GM12878 (cell line): Measurements from ENCODE around the gene SLC39A1. TPM values are rescaled to one million over a fixed set of nuclear protein-coding genes. Genes with fewer than 3 reads are reported as not detected.

ENCODE experiments used
- ATAC-seq: fragments of 200-7000 bp; cut with Tn5 transposase; 3 replicates; pipeline ENCODE4 v1.9.1; 2020; ENCODE audit warnings: mild to moderate bottlenecking, moderate library complexity
- BruUV-seq: library from RNA; stranded (reverse); fragments of 400-500 nt; replicated peaks from 2 replicates; lab custom pipeline; 2021; lab: Mats Ljungman, UMichigan
- CTCF ChIA-PET: fragments of 300-600 bp; sonication (Branson Sonifier 250); formaldehyde crosslinking; extraction: SDS; loops from one replicate; lab custom pipeline; 2021; ENCODE audit warnings: inconsistent platforms; lab: Yijun Ruan, JAX
- POLR2A ChIA-PET: fragments of 350-600 bp; formaldehyde crosslinking; extraction: SDS; loops from one replicate; lab custom pipeline; 2021; ENCODE audit warnings: inconsistent platforms; lab: Charles Lee
- RAD21 ChIA-PET: fragments of 300-600 bp; sonication (Branson Sonifier 250); formaldehyde crosslinking; loops from one replicate; lab custom pipeline; 2023; ENCODE audit warnings: antibody characterized with exemption; ENCODE audit not compliant: unreplicated experiment; lab: Charles Lee
- SMC1A ChIA-PET: fragments of 300-600 bp; sonication (Branson Sonifier 250); formaldehyde crosslinking; loops from one replicate; lab custom pipeline; 2023; ENCODE audit not compliant: unreplicated experiment, uncharacterized antibody; lab: Charles Lee
- DNase-seq: peaks from one replicate; pipeline ENCODE4 v3.0.0-alpha.2; 2011; ENCODE audit warnings: low read depth, low spot score
- FAIRE-seq: peaks from 3 replicates; lab custom pipeline; 2011; peaks lifted over from hg19 to GRCh38; lab: Jason Lieb, UNC
- H2AFZ ChIP-seq: 2 replicates; pipeline ENCODE4 v1.6.0; 2011; ENCODE audit warnings: low read depth, low read length, control low read depth; ENCODE audit not compliant: control insufficient read depth
- H3K27ac ChIP-seq: 2 replicates; pipeline ENCODE4 v1.5.1; 2011; ENCODE audit warnings: control low read depth; ENCODE audit not compliant: control insufficient read depth, insufficient read depth
- H3K27me3 ChIP-seq, 2 experiments: replicated peaks in 1 of 2; 2 replicates each; pipeline versions ENCODE4 v1.6.0 to v1.6.1; 2011; ENCODE audit warnings: low read length in 1 of 2; ENCODE audit not compliant: control insufficient read depth in 2 of 2, insufficient read depth in 2 of 2
- H3K36me3 ChIP-seq, 2 experiments: 2 replicates each; pipeline ENCODE4 v1.5.1; 2011; ENCODE audit warnings: low read length in 1 of 2; ENCODE audit not compliant: control insufficient read depth in 2 of 2, insufficient read depth in 2 of 2
- H3K4me1 ChIP-seq: 2 replicates; pipeline ENCODE4 v1.6.1; 2011; ENCODE audit warnings: mild to moderate bottlenecking, low read length, moderate library complexity, mixed read lengths; ENCODE audit not compliant: control insufficient read depth, insufficient read depth
- H3K4me2 ChIP-seq: 2 replicates; pipeline ENCODE4 v1.6.0; 2011; ENCODE audit warnings: control low read depth; ENCODE audit not compliant: control insufficient read depth, insufficient read depth
- H3K4me3 ChIP-seq: fragments of 200-600 bp; sonication (generic); 2 replicates; pipeline ENCODE4 v1.5.1; 2016
- H3K79me2 ChIP-seq: 2 replicates; pipeline ENCODE4 v1.6.0; 2011; ENCODE audit warnings: low read length; ENCODE audit not compliant: control insufficient read depth, insufficient read depth
- H3K9ac ChIP-seq: 2 replicates; pipeline ENCODE4 v1.8.0; 2011; ENCODE audit warnings: low read length, control low read depth, mixed read lengths; ENCODE audit not compliant: control insufficient read depth, insufficient read depth
- H3K9me3 ChIP-seq: replicated peaks from 3 replicates; pipeline ENCODE4 v1.5.1; 2011; ENCODE audit warnings: mild to moderate bottlenecking, low read length; ENCODE audit not compliant: control insufficient read depth, insufficient read depth
- H4K20me1 ChIP-seq: 2 replicates; pipeline ENCODE4 v1.6.0; 2011; ENCODE audit not compliant: control insufficient read depth, insufficient read depth
- BMI1 ChIP-seq: fragments of 450-650 bp; IDR thresholded peaks from 2 replicates; pipeline ENCODE4 v1.6.1; 2016; ENCODE audit warnings: mild to moderate bottlenecking, moderate library complexity, borderline replicate concordance
- CBFB ChIP-seq: IDR thresholded peaks from 2 replicates; pipeline ENCODE4 v1.6.1; 2016; ENCODE audit warnings: antibody characterized with exemption, low read depth
- EZH2 ChIP-seq: IDR thresholded peaks from 2 replicates; pipeline ENCODE4 v1.6.1; 2012; ENCODE audit warnings: low read depth, mild to moderate bottlenecking, control low read depth, inconsistent platforms, low read length, borderline replicate concordance; ENCODE audit not compliant: control insufficient read depth
- IRF4 ChIP-seq: IDR thresholded peaks from 2 replicates; pipeline ENCODE4 v1.6.1; 2011; ENCODE audit warnings: low read depth, low read length
- RFX5 ChIP-seq: IDR thresholded peaks from 2 replicates; pipeline ENCODE4 v1.6.1; 2011; ENCODE audit warnings: low read depth, low read length, improper control_type of control experiment
- SMC3 ChIP-seq: IDR thresholded peaks from 2 replicates; pipeline ENCODE4 v1.6.1; 2011; ENCODE audit warnings: low read length, improper control_type of control experiment, borderline replicate concordance
- SPI1 ChIP-seq: IDR thresholded peaks from 2 replicates; pipeline ENCODE4 v1.6.1; 2011; ENCODE audit warnings: low read depth, mild to moderate bottlenecking, low read length, moderate library complexity, borderline replicate concordance; ENCODE audit not compliant: insufficient read depth
- WRNIP1 ChIP-seq: IDR thresholded peaks from 2 replicates; pipeline ENCODE4 v1.6.1; 2011; ENCODE audit warnings: low read depth, low read length, improper control_type of control experiment, borderline replicate concordance
- ZBED1 ChIP-seq: IDR thresholded peaks from 2 replicates; pipeline ENCODE4 v1.6.1; 2016; ENCODE audit warnings: borderline replicate concordance
- ZNF274 ChIP-seq: IDR thresholded peaks from one replicate; pipeline ENCODE4 v1.8.0; 2011; ENCODE audit not compliant: insufficient read length, insufficient read depth
- WGBS: methylation state at CpG from one replicate; pipeline ENCODE4 v1.1.6; 2016; ENCODE audit warnings: low lambda C conversion rate; ENCODE audit not compliant: insufficient replicate concordance, insufficient coverage; ENCODE audit errors: missing lambda C conversion rate; 5-methylcytosine and 5-hydroxymethylcytosine counted together
- in situ Hi-C: fragments of 300-500 bp; cut with MboI; formaldehyde crosslinking; loops from 9 replicates; pipeline ENCODE4 v1.14.3; 2018; ENCODE audit warnings: mixed read lengths
- intact Hi-C: fragments of 100-400 bp; cut with micrococcal nuclease; formaldehyde crosslinking; loops from one replicate; pipeline ENCODE4 v1.14.2; 2022; ENCODE audit not compliant: unreplicated experiment
- polyA plus RNA-seq, 11 experiments: library from polyadenylated mRNA; depleted of rRNA in 4 of 11; unstranded in 6 of 11; stranded (reverse) in 5 of 11; fragments of >200 nt; fragmentation: Nextera tagmentation in 4 of 11; fragmentation: Illumina TruSeq in 1 of 11; extraction: Ambion mirVana in 4 of 11; extraction: Trizol in 1 of 11; gene quantifications; 1 replicate in 1 of 11; 2 replicates in 10 of 11; pipeline versions ENCODE4 v1.2.1 to v1.2.3, GENCODE V29; 2011 to 2016; ENCODE audit warnings: inconsistent platforms in 2 of 11, missing spikeins in 2 of 11, low read depth in 1 of 11
- total RNA-seq, 4 experiments: library from RNA; depleted of rRNA in 3 of 4; stranded (reverse); fragments of >200 nt in 3 of 4; fragmentation: Illumina TruSeq in 1 of 4; extraction: Trizol in 1 of 4; gene quantifications; 2 replicates each; pipeline versions ENCODE4 v1.2.1 to v1.2.3, GENCODE V29; 2013 to 2021
- TF ChIP-seq, protein P1 (sequence below): IDR thresholded peaks from 2 replicates; pipeline ENCODE4 v1.6.1; 2012; ENCODE audit warnings: low read depth, low read length, improper control_type of control experiment
- TF ChIP-seq, protein P2 (sequence below): IDR thresholded peaks from 2 replicates; pipeline ENCODE4 v1.6.1; 2012; ENCODE audit warnings: low read depth, low read length, improper control_type of control experiment
- TF ChIP-seq, protein P3 (sequence below): fragments of 450-650 bp; IDR thresholded peaks from 2 replicates; pipeline ENCODE4 v1.6.1; 2017; ENCODE audit warnings: antibody characterized with exemption, mild to moderate bottlenecking, moderate library complexity
- TF ChIP-seq, protein P4 (sequence below): fragments of 450-650 bp; formaldehyde crosslinking; IDR thresholded peaks from 2 replicates; pipeline ENCODE4 v1.4.0; 2022; ENCODE audit warnings: mild to moderate bottlenecking, moderate library complexity

SLC39A1 gene
- total and polyA plus RNA-seq, 10 of the 15 experiments (the other 5 are each of a cell fraction or from before 2014, with no cell fraction given) = 8.8 to 98.6 (median 72.4) TPM

DNA sequence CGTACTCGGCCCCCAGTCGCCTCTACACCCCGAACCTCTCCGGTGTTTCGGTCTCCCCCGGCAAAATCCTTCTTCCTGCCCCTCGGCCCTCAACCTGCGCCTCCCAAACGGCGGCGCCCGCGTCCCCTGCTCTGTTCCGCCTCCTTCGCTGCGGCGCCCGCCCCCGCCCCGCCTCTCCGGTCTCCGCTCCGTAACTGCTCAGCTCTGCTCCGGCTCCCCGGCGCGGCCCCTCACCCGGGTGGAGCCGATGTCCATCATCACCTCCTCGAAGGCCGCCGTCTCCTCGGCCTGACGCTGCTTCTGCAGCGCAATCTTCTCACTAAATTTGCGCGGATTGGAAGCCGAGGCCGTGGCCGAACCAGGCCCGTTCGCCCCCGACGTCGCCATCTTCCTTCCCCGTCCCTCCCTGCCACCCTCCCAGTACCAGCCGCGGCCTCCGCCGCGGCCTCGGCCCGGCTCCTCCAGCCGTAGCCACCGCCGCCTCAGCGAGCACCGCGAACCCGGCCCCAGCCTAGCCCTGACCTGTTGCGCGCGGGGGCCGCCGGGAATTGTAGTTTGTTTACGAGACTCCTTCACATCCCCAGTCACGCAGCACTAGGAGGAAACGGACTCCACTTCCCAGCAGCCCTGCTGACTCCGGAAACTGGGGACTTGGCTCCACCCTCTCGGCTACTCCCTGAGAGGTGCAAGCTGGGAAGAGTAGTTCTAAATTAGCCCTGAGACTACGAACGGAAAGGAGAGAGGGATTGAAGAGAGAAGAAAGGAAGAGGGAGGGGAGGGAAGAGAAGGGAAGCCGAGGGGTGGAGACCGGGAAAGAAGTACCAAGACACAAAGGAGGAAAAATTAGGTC lies 5.0 kb downstream of the SLC39A1 start, which contains the start of gene CRTC2:
TSS of gene CRTC2 (minus strand) at position 502 of the 850 bp plus-strand sequence. CDS start at position 387, 115 bp downstream.
- Histone ChIP-seq H3K9me3 (no peaks in the 10 kb centered on the region), H3K36me3 (peaks cover 17 to 27% of the 10 kb centered on the region in 2 experiments), H4K20me1 (peaks cover 12% of the 10 kb centered on the region; the same call in 1 of the 2 replicates), H3K27me3 (no peaks in the 10 kb centered on the region), H2AFZ (peak within 1 kb of the TSS; percentile 44), H3K9ac (peak within 1 kb of the TSS; percentile 64), H3K27ac (peak within 1 kb of the TSS; percentile 93), H3K4me2 (peak within 1 kb of the TSS; percentile 96), H3K4me3 (peak within 1 kb of the TSS; percentile 89), H3K79me2 (peaks cover 73% of the 10 kb centered on the region), H3K4me1 (peaks cover 14% of the 10 kb centered on the region; the same call in 1 of the 2 replicates)
- ATAC-seq (peak; percentile 86), DNase-seq (peak; percentile 91), FAIRE-seq (peak; percentile 80)
- ChIA-PET POLR2A (interaction anchor here (0.6 to 5.5 kb wide), 13 partner anchors 8 to 842 kb away, joined by 3 to 38 read pairs (median 4); partner anchors contain the start of genes CREB3L4, DENND4B and JTB), CTCF (interaction anchor here (0.7 to 5.0 kb wide), 3 partner anchors 12 to 313 kb away, joined by 3 to 27 read pairs (median 3); partner anchors contain the start of gene DENND4B), RAD21 (interaction anchor here (0.7 to 2.0 kb wide), 9 partner anchors 9 to 390 kb away, joined by 3 to 10 read pairs (median 4); partner anchors contain the start of genes CREB3L4, DENND4B and JTB), SMC1A (interaction anchor here (0.8 to 6.9 kb wide), 4 partner anchors 9 to 28 kb away, joined by 3 to 31 read pairs (median 6); partner anchors contain the start of genes CREB3L4 and RAB13)
- in situ Hi-C loops = no loop called here
- intact Hi-C loops = no loop called here
- 2% methylated on average over 46 of the region's 75 CpGs for WGBS
- BruUV-seq = no TSS peak
- TF ChIP-seq, protein P1, sequence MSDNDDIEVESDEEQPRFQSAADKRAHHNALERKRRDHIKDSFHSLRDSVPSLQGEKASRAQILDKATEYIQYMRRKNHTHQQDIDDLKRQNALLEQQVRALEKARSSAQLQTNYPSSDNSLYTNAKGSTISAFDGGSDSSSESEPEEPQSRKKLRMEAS = peak; percentile 46
- TF ChIP-seq WRNIP1 (no peak), IRF4 (0 out of 2 replicates have a peak, but pooled peaks have one; percentile 10), RFX5 (no peak), BMI1 (no peak), SPI1 (no peak), ZBED1 (no peak), CBFB (no peak), EZH2 (no peak), SMC3 (no peak), ZNF274 (no peak)
- TF ChIP-seq, protein P2, sequence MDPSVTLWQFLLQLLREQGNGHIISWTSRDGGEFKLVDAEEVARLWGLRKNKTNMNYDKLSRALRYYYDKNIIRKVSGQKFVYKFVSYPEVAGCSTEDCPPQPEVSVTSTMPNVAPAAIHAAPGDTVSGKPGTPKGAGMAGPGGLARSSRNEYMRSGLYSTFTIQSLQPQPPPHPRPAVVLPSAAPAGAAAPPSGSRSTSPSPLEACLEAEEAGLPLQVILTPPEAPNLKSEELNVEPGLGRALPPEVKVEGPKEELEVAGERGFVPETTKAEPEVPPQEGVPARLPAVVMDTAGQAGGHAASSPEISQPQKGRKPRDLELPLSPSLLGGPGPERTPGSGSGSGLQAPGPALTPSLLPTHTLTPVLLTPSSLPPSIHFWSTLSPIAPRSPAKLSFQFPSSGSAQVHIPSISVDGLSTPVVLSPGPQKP = peak; percentile 93
- TF ChIP-seq, protein P3, sequence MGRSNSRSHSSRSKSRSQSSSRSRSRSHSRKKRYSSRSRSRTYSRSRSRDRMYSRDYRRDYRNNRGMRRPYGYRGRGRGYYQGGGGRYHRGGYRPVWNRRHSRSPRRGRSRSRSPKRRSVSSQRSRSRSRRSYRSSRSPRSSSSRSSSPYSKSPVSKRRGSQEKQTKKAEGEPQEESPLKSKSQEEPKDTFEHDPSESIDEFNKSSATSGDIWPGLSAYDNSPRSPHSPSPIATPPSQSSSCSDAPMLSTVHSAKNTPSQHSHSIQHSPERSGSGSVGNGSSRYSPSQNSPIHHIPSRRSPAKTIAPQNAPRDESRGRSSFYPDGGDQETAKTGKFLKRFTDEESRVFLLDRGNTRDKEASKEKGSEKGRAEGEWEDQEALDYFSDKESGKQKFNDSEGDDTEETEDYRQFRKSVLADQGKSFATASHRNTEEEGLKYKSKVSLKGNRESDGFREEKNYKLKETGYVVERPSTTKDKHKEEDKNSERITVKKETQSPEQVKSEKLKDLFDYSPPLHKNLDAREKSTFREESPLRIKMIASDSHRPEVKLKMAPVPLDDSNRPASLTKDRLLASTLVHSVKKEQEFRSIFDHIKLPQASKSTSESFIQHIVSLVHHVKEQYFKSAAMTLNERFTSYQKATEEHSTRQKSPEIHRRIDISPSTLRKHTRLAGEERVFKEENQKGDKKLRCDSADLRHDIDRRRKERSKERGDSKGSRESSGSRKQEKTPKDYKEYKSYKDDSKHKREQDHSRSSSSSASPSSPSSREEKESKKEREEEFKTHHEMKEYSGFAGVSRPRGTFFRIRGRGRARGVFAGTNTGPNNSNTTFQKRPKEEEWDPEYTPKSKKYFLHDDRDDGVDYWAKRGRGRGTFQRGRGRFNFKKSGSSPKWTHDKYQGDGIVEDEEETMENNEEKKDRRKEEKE = no peak
- TF ChIP-seq, protein P4, sequence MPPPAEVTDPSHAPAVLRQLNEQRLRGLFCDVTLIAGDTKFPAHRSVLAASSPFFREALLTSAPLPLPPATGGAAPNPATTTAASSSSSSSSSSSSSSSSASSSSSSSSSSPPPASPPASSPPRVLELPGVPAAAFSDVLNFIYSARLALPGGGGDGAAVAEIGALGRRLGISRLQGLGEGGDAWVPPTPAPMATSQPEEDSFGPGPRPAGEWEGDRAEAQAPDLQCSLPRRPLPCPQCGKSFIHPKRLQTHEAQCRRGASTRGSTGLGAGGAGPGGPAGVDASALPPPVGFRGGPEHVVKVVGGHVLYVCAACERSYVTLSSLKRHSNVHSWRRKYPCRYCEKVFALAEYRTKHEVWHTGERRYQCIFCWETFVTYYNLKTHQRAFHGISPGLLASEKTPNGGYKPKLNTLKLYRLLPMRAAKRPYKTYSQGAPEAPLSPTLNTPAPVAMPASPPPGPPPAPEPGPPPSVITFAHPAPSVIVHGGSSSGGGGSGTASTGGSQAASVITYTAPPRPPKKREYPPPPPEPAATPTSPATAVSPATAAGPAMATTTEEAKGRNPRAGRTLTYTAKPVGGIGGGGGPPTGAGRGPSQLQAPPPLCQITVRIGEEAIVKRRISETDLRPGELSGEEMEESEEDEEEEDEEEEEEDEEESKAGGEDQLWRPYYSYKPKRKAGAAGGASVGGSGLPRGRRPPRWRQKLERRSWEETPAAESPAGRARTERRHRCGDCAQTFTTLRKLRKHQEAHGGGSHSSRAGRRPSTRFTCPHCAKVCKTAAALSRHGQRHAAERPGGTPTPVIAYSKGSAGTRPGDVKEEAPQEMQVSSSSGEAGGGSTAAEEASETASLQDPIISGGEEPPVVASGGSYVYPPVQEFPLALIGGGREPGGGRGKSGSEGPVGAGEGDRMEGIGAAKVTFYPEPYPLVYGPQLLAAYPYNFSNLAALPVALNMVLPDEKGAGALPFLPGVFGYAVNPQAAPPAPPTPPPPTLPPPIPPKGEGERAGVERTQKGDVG = no peak
